NCI-H345 treated with DMSO at 0.1 percent for 48 hours (cell line): ENCODE measurements around the gene SHROOM4.

Source experiments
- DNase-seq: peaks from one replicate; lab custom pipeline; 2025; ENCODE audit not compliant: unreplicated experiment; lab: John Stamatoyannopoulos, UW

SHROOM4 gene

GRCh38 chrX:50813843-50814661, at the start of gene SHROOM4:
Gene SHROOM4 (minus strand): TSS chrX:50814194. CDS start chrX:50814018, 176 bp downstream.
- DNase-seq: no peak

- DNase-seq: no peak
Measured at GRCh38 chrX:50863471-50863870, 49.5 kb upstream of the SHROOM4 start.

- no peak for DNase-seq
Measured at GRCh38 chrX:50860518-50860917, 46.5 kb upstream of the SHROOM4 start.

- no peak for DNase-seq
Measured at GRCh38 chrX:50858548-50858947, 44.6 kb upstream of the SHROOM4 start.

GRCh38 chrX:50853399-50853798, 39.4 kb upstream of the SHROOM4 start:
- DNase-seq: no peak

- no peak for DNase-seq
Measured at GRCh38 chrX:50852524-50852923, 38.5 kb upstream of the SHROOM4 start.

GRCh38 chrX:50842221-50842620, 28.2 kb upstream of the SHROOM4 start:
- no peak for DNase-seq

GRCh38 chrX:50839730-50840129, 25.7 kb upstream of the SHROOM4 start:
- no peak for DNase-seq

GRCh38 chrX:50838820-50839600, 25.0 kb upstream of the SHROOM4 start:
- DNase-seq: no peak

- no peak for DNase-seq
Measured at GRCh38 chrX:50827996-50828395, 14.0 kb upstream of the SHROOM4 start.

GRCh38 chrX:50825825-50826224, 11.8 kb upstream of the SHROOM4 start:
- DNase-seq: no peak

GRCh38 chrX:50818986-50819385, 5.0 kb upstream of the SHROOM4 start:
- no peak for DNase-seq

GRCh38 chrX:50815120-50815519, 1.1 kb upstream of the SHROOM4 start:
- no peak for DNase-seq

GRCh38 chrX:50814701-50815100, 707 bp upstream of the SHROOM4 start:
- DNase-seq: no peak

- DNase-seq: no peak
Measured at GRCh38 chrX:50812995-50813842, 775 bp downstream of the SHROOM4 start.

GRCh38 chrX:50805276-50805675, 8.7 kb downstream of the SHROOM4 start:
- DNase-seq: no peak

- DNase-seq: no peak
Measured at GRCh38 chrX:50801135-50801534, 12.9 kb downstream of the SHROOM4 start.

- no peak for DNase-seq
Measured at GRCh38 chrX:50799531-50799961, 14.4 kb downstream of the SHROOM4 start.

GRCh38 chrX:50798783-50799182, 15.2 kb downstream of the SHROOM4 start:
- DNase-seq: no peak

- DNase-seq: no peak
Measured at GRCh38 chrX:50787099-50787498, 26.9 kb downstream of the SHROOM4 start.

- DNase-seq: no peak
Measured at GRCh38 chrX:50780144-50780543, 33.9 kb downstream of the SHROOM4 start.
